Occipital lobe (tissue), 2 donors: ENCODE data around the gene CLCN6. TPM values are rescaled to one million over a fixed set of nuclear protein-coding genes. Genes with fewer than 3 reads are reported as not detected.

Experiments
- DNase-seq: peaks from one replicate; lab custom pipeline; 2025; lab: John Stamatoyannopoulos, UW
- total RNA-seq: library from RNA; depleted of rRNA; stranded (reverse); fragments of >200 nt; gene quantifications from one replicate; pipeline ENCODE4 v1.2.3, GENCODE V29; 2014

CLCN6 gene, protein sequence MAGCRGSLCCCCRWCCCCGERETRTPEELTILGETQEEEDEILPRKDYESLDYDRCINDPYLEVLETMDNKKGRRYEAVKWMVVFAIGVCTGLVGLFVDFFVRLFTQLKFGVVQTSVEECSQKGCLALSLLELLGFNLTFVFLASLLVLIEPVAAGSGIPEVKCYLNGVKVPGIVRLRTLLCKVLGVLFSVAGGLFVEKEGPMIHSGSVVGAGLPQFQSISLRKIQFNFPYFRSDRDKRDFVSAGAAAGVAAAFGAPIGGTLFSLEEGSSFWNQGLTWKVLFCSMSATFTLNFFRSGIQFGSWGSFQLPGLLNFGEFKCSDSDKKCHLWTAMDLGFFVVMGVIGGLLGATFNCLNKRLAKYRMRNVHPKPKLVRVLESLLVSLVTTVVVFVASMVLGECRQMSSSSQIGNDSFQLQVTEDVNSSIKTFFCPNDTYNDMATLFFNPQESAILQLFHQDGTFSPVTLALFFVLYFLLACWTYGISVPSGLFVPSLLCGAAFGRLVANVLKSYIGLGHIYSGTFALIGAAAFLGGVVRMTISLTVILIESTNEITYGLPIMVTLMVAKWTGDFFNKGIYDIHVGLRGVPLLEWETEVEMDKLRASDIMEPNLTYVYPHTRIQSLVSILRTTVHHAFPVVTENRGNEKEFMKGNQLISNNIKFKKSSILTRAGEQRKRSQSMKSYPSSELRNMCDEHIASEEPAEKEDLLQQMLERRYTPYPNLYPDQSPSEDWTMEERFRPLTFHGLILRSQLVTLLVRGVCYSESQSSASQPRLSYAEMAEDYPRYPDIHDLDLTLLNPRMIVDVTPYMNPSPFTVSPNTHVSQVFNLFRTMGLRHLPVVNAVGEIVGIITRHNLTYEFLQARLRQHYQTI
- 15.6 TPM for total RNA-seq

DNA sequence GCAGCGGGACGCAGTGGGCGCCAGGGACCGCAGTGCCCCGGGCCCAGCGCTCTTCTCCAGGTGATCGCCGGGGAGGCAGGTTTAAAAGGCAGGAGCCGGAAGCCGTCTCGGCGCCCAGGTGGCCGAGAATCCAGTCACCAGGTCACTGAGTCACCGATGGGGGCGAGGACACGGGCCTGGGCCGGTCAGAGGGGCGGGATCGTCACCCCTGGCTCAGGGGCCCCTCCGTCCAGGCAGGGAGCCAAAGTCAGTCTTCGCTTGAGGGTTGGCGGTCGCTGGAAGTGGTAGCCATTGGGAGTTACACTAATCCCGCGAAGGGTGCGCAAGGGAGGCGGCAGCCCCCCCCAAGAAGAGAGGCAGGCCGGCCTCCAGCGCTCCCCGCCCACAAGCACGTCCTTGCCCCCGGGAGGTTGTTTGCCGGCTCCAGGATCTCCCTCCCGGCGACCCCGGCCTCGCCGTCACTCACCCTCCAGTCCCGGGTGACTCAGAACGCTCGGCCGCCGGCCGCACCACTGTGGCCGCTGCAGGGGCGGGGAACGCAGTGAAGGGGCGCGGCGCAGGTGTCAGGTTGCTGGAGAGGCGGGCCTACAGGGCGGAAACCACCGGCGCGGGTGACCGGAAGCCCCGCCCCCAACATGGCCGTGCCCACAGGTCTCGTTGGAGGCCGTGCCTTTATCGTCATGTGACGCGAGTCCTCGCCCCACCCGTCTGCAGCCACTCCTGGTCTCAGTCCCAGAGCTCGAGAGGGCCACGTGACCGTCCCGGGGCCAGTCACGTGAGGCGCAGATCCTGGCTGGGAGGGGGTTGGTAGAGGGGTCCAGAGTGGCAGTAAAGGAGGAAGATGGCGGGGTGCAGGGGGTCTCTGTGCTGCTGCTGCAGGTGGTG lies at the start of gene CLCN6, which contains the start of gene MTHFR:
TSS of gene CLCN6 (plus strand) at position 770 of the 885 bp plus-strand sequence. CDS start at position 842, 72 bp downstream.
TSS of gene MTHFR (minus strand) at position 543 of the 885 bp plus-strand sequence. CDS start 2,848 bp downstream, outside the sequence.
- peak; percentile 97 for DNase-seq

DNA sequence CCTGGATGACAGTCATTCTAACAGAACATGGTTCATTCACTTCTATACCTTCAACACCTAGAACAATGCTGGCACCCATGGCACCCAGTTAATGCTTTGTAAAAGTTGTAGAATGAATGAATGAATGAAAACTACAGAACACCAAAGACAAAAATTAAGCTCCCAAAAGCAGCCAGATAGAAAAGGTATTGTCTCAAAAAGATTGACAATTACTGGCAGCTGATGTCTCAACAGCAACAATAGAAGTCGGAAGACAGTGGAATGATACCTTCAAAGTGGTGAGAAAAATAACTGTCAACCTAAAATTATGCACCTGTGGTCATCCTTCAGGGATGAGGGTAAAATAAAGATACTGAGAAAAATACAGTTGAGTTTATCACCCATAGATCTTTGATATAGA lies 48.9 kb upstream of the CLCN6 start:
- DNase-seq, result no peak

DNA sequence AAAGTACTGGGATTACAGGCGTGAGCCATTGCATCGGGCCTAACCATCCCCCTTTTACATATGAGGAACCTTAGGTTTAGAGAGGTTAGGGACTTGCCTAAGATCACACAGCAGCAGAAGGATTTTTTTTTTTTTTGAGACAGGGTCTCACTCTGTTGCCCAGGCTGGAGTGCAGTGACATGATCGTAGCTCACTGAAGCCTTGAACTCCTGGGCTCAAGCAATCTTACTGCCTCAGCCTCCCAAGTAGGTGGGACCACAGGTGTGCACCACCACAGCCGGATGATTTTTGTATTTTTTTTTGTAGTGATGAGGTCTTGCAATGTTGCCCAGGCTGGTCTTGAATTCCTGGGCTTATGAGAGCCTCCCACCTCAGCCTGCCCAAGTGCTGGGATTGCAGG lies 46.2 kb upstream of the CLCN6 start:
- DNase-seq, result no peak

DNA sequence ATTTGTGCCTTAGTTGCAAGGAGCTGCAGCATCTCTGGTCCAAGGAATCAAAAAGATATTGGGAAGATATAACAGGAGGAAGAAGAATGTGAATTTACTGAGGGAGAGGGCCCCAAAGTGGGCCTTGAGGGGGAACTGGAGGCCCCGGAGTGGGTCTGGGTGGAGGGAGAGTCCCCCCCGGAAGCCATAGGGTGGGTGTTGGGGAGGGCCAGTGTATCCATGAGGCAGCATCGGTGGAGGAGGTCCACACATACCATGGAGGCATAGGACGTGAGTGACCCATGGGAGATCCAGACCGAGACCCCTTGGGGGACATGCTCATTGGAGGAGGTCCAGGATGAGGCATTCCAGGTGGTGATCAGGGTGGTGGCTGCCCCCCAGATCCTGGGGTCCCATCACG lies 44.7 kb upstream of the CLCN6 start:
- no peak for DNase-seq

DNA sequence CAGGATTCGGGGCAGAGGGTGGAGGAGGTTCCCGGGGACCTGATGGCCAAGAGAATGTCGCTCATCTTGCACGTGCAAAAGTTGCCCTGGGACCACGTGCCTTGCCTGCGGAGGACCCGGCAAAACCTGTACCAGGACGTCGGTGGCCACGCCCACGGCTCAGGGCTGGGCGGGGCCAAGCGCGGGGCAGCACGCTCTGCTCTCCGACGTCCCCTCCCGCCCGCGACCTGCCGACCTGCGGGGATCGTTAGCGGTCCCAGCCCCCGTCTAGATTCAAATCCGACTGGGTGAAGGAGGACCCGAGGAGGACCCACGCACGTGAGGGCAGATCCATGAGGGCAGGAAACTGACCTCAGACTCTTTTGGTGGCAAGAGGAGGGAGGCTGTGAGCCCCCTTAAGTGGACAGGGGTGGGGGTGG lies 44.0 kb upstream of the CLCN6 start, which contains the start of gene C1orf167:
TSS of gene C1orf167 (plus strand) at position 206 of the 419 bp plus-strand sequence. CDS start 2,208 bp downstream, outside the sequence.
- no peak for DNase-seq

DNA sequence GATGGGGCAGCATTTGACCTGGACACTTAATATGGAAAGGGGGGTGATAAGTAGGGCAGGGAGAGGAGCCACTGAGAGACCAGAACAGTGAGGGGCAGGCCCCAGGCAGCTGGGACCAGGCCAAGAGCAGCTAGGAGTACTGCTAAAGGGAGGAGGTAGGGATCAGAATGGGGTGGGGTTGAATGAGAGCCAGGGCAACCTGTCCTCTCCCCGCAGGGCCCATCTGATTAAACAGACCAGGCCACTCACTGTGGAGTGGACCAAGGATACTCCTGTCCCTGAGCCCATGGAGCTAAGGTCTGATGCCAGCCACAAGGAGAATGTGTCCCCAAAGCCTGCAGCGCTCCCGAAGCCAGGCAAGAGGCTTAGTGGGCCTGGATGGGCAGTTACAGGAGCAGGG lies 41.9 kb upstream of the CLCN6 start:
- no peak for DNase-seq

DNA sequence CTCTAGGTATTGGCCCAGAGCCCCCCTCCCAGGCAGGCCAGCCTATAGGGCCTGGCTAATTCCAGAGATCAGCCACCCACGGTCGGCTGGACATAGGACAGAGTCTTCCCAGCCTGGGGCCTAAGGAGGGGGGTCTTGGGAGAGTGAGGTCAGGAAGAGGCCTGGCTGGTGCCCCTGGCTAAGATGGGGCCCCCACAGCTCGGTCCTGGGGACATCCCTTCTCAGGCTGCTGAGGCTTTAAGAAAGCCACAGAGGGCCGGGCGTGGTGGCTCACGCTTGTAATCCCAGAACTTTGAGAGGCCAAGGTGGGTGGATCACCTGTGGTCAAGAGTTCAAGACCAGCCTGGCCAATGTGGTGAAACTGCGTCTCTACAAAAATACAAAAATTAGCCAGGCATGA lies 41.5 kb upstream of the CLCN6 start:
- DNase-seq, result no peak

DNA sequence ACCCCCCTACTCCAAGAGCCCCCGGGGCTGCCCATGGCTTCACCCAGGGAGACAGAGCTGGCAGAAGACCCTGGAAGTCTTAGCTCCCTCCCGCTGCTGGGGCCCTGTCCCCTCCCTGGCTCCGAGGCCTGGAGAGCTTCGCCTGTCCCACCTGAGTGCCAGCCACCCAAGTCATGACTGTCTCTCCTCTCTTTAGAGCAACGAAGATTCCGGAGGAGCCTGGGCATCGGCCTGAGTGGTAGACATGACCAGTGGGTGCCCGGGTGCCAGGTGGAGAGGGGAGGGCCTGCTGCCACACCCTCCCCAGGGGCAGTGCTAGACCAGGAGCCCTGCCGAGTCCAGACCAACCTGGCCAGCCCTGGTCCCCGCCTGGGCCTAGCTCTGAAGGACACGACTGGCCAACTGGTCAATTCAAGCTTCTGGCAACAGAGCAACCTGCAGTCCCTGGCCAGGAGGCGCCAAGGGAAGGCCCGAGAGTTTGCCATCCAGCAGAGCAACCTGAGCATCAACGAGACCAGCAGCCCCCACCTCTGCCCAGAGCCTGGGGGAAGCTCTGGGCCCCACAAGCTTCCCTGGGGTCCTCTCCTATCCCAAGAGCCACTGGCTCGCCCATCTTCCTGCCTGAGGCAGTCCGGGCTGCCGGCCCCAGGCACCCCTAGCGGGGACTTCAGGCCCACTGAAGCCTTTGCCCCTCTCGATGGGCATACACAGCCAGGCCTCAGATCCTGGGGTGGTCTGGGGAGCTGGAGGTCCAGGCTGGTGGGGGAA lies 40.1 kb upstream of the CLCN6 start:
- no peak for DNase-seq

DNA sequence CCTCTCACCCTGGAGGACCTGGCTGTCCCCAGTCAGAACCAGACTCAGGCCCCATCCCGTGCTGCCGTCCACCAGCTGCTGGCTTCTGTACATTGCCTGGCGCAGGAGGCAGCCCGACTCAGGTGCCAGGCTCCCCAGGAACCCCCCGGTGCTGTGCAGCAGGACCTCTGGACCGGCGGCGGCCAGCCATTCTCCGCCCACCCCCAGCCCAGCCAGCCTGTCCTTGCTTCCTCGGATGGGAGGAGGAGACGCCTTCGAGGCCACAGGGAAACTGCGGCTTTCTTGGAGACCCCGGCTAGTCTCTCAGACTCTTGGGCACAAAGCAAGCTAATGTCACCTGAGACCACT lies 39.6 kb upstream of the CLCN6 start:
- no peak for DNase-seq

DNA sequence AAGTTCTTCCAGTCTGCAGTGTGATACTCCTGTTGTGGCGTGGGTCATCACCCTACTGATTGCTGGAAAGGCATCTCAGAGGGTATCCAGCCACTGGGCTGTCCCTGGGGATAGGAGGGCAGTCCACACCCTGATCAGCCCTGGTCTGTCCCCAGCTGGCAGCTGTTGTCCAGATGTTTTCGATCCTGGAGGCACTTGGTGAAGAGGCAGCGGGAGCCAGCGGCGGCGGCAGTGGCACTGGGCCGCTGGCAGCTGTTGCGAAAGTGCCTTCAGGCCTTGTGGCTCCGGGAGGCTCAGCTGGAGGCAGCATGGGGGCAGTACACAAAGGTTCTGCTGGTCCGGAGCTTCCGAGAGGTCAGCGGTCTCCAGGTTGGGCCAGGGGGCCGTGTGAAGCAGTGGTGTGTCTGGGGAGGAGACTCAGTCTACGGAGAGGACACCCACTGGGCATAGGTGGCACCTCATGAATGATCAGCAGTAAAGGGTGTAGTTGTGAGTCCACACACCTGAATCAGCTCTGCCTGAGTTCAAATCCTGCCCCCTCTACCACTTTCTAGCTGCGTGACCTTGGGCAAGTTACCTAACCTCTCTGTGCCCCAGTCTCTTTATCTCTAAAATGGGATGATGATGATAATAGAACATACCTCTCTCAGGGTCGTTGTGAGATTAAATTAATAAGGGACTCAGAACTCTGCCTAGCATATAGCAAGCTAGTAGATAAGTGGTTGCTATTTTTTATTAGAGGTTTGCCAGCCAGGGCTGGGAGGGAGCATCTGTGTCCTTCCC lies 37.9 kb upstream of the CLCN6 start:
- DNase-seq, result no peak

DNA sequence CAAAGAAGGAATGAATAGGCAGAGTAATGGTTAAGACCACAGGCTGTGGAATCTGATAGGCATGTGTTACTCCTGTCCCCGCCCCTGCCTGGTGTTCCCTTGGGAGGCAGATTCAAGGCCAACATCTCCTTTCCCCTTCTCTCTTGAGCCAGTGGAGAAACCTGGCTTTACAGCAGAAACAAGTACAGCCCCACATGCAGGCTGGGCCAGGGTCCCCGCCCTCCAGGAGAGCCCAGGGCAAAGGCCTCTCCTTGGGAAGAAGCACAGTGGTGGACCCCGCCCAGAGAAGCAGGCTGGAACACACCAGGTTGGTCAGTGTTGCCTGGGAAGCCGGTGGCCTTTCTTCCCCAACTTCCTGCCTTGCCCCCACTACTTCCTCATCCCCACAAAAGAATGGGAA lies 37.2 kb upstream of the CLCN6 start:
- DNase-seq, result no peak

DNA sequence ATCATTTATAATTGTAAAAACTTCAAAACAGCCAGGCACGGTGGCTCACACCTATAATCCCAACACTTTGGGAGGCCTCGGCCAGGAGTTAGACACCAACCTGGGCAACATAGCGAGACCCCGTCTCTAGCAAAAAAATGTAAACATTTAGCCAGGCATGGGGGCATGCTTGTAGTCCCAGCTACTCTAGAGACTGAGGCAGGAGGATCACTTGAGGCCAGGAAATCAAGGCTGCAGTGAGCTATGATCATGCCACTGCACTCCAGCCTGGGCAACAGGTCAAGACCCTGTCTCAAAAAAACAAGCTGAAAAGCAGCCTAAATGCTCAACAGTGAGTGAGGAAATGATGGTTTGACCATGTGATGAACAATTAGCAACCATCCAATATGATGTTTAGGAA lies 36.7 kb upstream of the CLCN6 start:
- no peak for DNase-seq

DNA sequence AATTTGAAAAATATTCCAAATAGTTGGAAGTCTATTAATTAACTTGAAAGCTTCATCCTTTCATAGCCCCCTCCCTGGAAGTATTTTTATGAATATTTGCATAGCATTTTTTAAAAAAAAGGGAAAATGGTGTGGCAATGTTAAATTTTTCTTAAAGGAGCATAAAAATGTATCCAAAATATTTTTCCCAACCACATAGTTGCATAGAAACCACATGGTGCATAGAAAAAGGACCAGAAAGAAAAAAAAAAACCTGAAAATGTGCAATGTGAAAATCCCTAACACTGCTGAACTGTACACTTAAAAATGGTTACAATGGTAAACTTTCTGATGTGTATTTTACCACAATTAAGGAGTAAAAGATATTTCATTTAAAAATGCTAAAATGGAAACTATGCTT lies 36.0 kb upstream of the CLCN6 start:
- no peak for DNase-seq

DNA sequence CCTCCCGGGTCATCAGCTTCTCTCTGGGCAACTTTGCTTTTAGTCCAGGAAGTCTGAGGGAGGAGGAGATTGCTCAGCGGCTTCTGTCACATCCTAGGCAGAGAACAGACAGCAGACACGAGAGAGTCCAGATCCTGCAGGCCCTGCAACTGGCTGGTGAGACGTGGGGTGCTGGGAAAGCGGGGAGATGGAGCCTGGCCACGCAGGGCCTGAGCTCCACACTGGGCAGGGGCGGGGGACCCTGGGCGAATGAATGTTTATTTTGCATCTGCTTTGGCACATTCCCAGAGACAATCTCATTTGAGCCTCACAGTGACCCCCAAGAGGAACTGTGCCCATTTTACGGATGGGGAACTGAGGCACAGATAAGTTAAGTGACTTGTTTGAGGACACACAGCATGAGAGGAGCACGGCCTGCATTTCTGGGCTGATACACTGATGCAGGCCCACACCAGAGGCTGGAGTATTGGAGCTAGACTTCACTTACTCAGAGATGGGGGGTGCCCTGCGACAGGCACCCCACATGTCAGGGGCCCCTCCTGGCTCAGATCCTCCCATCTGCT lies 34.4 kb upstream of the CLCN6 start:
- no peak for DNase-seq

DNA sequence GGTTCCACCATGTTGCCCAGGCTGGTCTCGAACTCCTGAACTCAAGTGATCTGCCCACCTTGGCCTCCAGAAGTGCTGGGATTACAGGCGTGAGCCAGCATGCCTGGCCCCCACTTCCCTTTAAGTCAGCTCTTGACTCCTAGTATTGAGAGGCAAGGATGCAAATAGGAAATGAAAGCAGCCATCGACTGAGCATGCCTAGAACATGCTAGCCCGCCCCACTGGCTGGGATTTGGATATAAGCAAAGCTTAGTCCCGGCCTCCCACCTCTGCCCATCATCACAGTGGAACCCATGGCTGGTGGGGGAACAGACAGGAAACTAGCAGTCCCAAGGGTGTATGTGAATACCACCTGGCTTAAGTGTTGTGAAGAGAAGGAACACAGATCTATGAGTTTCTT lies 33.5 kb upstream of the CLCN6 start:
- no peak for DNase-seq

DNA sequence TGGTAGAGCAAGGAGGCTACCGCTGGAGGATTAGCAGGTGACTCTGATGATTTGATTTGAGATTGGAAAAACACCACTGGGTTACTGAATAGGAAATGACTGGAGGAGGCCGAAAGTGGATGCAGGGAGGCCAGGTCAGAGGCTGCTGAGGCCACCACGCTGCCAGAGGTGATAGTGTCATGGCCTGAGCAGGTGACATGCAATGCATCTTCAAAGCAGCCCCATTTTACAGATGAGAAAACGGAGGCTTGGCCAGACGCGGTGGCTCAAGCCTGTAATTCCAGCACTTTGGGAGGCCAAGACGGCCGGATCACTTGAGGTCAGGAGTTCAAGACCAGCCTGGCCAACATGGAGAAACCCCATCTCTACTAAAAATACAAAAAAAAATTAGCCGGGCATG lies 31.2 kb upstream of the CLCN6 start:
- DNase-seq, result no peak

DNA sequence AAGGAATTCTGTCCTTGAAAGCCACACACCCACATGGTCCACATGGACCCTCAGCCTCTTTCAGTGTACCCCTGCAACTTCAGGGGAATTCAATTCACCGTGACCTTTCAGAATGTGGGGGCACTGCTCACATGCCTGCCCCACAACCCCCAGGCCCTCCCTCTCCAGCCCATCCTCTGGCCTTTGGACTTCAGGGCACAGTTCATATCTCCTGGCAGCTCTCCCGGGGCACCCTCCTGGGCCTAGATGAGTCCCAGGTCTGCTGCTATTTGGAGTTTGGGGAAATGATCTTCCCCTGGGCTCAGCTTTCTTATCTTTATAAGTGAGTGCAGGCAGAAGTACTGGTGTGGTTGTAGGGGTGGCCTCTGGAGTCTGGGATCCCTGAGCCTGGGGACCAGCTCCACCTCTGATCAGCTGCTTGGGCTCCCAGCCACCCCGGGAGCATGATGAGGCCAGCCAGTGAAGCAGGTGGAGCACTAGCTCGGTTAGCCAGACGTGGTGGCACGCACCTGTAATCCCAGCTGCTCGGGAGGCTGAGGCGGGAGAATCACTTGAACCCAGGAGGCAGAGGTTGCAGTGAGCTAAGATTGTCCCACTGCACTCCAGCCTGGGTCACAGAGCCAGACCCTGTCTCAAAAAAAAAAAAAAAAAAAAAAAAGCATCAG lies 28.2 kb upstream of the CLCN6 start:
- DNase-seq, result no peak

DNA sequence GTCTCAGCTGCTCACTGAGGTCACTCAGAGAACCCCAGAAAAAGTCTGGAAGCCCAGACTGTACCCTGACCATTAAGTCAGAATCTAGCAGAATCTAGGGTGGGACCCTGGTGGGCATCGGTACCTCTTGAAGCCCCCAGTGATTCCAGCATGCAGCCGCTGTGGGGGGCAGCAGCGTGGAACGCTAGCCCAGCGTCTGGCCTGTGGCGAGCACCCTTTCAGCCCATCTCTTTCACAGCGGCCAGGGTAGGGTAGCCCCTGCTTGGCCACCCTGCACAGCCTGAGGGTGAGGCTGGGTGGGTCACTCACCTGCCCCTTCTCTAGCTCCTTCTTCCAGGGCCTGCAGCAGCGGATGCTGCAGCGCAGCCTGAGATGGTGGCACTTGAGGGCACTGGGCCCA lies 27.7 kb upstream of the CLCN6 start:
- DNase-seq, result no peak
